GM18519 (cell line): Measurements from ENCODE around the gene AVPR2.

Experiments used
- ATAC-seq: cut with Tn5 transposase; IDR thresholded peaks from one replicate; pipeline ENCODE4 v1.9.1; 2021; ENCODE audit warnings: mild to moderate bottlenecking, moderate library complexity; ENCODE audit not compliant: unreplicated experiment, low FRiP score

Gene AVPR2

DNA sequence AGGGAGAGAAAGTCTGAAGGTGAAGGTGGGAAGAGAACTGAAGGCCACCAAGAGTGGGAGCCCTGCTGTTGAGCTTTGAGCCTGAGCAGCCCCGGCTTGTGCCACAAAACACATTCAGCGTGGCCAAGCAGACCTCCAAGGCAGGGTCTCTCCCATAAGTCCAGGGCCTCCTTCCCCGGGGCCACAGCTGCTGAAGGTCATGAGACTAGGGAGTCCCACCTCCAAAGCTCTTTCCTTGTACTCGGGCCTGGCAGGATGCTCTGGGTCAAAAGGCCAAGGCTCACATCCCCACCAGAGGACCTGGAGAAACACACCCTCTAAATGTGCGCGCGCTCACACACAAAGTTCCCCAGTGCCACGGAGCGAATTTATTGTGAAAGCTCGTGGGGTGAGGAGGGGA lies 25.1 kb downstream of the AVPR2 start:
- ATAC-seq = no peak

DNA sequence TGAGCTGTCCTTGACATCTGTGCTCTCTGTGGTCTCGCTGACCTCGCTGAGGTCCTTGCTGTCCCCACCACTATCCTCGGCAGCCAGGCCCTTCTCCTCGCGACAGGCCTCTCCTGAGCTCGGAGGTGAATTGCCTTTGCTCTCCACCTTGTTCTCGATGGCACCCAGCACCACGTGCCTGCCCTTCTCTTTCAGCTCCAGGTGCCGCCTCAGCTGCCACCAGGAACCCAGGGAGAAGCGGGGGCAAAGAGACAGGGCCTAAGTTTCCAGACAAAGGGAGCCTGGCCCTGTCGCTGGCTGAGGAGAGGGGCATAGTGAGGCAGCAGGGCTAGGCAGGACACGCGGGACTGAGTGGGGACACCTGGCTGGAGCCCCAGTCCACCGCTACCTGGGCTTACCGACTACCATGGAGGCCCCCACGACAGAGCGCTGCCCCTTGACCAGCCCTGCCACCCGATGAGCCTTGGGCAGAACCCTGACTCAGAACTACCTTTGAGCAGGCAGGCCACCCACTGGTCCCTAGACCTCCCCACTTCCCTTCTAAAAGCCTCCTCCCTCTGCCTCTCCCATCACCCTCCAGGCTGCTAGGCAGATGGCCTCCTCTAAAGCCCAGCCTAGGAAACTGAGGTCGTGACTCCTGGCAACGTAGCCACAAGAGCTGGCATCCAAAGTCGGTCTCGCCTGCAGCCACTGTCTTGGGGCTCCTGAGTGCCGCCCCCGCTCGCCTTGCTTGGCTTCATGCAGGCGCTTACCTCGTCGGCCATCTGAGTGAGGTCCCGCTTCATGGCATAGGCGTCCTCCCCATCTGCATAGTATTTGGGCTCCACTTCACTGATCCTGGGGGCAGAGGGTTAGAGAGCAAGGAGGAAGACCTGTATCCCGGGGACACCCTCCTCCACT lies 25.8 kb downstream of the AVPR2 start:
- no peak for ATAC-seq

DNA sequence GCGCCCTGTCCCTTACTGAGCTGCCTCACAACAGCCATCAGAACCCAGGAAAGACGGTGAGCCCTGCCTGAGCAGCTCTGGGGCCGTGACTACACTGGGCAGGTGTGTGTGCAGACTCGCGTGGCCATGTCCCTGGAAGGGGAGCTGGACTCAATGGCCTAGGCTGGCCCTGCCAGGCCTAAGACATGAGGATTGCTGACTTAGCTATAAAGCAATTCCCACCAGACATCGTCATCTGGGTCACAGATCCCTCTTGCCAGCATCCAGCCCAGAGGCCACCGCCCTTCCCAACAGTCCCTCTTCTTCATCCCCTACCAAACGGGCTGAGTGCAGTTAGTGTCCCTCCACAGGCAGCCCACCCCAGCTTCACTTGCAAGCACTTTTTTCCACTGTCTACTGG lies 26.7 kb downstream of the AVPR2 start:
- ATAC-seq = no peak

DNA sequence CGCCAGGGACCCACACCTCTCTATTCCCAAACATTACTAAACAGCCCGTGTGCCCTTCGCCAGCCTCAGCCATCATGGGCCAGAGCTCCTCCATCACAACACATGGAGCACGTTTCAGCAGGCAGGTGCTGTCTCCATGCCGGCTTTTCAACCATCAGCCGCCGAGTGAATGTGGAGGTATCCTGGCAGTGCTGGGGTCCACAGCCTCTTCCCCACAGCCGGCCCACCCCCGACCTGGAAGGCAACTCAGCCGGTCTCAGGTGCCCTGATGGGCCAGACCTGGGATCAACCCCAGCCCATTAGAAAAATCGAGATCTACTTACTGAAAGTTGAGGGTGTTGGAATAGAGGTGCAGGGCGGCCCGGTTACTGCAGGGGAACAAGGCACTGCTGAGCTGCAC lies 27.3 kb downstream of the AVPR2 start:
- ATAC-seq = no peak

DNA sequence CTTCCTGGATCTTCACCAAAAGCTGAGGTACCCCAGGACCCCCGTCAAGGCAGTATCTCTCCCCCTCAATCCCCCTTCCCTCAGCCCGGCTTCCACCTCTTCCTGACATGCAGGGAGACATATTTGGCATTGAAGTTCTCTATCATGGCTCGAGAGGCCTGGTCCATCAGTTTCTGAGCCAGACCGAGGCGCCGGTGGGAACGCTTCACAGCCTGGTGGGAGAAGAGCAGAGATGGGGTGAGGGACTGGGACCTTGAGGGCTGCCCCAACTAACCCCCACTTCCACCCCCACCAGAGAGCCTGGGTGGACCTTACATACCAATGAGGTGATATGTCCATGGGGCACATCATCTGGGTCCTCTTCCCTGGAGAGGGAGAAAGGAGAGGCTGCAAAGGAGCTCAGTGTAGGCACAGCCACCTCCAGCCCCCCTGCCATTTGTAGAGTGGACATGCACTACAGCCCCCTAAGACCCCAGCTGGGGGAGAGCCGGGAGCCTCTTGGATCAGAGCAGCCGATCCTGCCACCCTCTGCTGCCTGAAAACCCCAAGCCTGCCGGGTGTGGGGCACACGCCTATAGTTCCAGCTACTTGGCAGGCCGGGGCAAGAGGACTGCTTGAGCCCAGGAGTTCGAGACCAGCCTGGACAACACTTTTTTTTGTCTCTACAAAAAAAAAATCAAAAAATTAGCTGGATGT lies 27.9 kb downstream of the AVPR2 start:
- no peak for ATAC-seq

DNA sequence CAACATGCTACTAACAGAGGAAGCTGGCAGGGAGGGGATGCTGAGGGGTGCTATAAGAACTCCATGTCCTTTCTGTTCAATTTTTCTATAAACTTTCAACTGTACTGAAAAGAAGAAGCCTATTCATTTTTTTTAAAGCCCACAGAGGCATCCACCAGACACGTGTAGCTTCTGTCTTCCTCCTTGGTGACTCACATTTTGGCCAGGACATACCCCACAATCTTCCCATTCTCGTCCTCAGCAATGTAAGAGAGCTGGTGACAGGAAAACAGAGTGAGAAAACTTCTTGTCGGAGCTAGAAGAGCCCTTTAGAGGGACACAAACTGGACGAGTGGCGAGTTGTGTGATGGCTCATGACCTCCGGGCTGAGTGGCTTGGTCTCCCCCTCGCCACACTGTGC lies 29.3 kb downstream of the AVPR2 start:
- no peak for ATAC-seq

DNA sequence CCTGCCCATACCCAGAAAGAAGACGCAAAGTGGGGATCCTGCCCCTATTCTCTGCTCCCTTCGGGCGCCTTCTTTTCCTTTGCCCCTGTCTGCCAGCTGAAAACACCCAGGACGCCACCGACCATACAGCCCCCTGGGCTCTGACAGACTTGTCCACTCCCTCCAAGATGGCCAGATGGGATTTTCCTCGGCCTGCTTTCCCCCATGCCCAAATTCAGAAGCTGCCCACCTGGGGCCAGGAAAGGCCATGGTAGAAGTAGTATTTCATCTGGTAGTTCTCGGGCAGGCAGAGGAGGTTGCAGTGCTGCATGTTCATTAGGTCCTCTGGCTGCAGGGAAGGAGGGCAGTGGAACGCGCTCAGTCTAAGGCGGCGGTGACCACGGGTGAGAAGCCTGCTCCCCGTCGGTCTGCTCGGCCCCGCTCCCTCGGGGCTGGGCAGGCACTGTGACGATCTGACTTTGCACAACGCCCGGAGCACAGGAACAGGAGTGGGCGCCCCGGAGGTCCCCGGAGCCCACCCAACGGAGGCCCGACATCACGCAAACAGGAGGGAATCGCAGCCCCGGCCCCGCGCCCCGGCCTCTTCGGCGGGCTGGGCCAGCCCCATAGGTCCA lies 29.8 kb downstream of the AVPR2 start:
- peak; percentile 21 for ATAC-seq

DNA sequence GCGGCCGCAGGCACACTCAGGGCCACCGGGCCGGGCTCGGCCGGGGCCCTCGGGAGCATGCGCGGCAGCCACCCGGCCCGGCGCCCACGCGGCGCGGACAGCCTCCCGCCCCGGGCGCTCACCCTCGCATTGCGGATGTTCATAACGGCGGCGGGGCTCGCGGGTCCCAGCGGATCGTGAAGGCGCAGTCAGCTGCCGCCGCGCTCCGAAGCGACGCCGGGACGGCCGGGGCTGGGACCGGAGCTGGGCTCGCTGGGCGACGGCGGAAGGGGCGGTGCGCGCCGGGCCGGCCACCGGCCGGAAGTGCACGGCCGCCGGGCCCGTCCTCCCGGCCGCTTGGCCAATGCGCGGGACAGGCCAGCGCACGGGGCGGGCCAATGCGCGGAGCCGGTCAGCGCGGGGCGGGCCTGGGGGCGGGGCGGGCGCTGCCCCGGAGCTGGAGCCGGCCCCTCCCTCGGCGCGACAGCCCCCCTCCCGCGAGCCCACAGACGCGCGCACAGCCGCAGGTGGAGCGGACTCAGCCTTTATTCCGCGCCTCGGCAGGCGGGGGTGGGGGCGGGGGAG lies 30.4 kb downstream of the AVPR2 start, which contains the start of gene NAA10:
Gene NAA10 (minus strand): TSS at position 276 of the 564 bp plus-strand sequence. CDS start 133 bp downstream, at position 143.
- peak; percentile 52 for ATAC-seq

DNA sequence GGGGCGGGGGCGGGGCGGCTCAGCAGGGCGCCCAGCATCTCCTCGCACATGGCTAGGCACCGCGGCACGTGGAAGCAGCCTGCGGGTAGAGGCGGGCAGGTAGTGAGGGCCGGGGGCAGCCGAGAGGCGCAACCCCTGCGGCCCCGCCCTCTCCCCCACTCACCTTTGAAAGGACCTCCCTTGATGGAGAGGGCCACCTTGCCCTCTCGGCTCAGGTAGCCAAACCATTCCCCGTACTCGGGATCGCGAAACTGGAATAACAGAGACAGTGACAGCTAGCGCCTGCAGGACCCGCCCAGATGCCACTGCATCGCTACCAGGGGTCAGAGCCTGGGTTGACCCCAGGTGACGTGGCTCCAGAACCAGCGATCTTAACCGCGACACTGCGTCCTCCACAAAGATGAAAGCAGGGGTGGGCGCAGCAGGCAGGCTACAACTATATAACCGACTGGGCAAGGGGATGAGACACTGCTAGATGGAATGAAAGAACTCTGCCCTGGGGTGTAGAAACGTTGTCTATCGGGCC lies 30.9 kb downstream of the AVPR2 start:
- ATAC-seq = no peak

DNA sequence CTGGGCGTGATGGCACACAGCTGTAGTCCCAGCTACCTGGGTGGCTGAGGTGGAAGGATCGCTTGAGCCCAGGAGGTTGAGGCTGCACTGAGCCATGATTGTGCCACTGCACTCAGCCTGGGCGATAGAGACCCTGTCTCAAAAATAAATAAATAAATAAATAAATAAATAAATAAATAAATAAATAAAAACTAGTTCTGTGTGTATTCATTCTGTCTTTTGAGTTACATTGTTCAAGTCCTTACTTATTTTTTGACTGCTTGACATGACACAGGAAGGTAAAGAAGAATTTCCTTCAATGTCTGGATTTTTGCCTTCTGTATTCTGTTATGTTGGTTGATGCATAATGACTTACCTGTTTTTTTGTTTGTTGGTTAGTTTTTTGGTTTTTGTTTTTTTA lies 32.6 kb downstream of the AVPR2 start:
- ATAC-seq = no peak

DNA sequence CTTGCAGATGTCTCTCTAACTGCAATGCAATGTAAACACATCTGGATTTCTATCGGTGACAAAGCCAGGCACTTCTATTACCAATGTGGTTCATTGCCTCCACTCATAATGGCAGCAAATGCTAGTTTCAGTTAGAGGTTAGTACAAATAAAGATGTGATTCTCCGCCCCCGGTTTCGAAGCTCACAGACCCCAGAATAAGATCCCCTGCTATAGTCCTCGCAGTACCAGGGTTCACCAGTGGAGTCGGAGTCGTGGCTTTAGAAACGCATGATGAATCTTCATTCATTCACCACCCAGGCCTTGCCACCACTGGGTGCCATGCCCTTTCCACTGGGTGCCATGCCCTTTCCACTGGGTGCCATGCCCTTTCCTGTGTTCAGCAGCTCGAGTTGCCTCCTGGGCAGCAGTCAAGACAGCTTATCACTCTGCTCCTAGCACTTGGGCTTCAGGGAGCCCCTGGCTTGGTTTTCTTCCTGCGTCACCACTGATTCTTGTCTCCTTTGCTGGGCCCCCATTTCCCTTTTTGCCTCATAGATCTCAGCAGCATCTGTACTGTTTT lies 33.8 kb downstream of the AVPR2 start:
- no peak for ATAC-seq

DNA sequence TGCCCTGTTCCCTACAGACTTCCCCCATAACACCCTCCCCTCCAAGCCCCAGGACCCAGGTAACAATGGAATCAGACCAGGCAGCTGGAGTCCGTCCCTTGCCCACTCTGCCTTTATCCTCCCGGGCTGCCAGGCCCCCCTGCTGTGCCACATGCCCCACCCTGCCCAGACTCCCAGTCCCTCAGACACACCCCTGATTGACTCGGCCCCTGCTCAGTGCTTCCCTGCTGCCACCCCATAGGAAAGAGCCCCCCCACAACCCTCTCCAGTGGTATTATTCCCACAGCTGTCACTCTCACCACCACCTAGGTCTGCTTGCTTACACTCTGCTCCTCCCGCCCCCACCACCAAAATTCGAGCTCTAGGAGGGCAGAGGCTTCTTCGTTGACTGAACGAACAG lies 35.1 kb downstream of the AVPR2 start:
- no peak for ATAC-seq

DNA sequence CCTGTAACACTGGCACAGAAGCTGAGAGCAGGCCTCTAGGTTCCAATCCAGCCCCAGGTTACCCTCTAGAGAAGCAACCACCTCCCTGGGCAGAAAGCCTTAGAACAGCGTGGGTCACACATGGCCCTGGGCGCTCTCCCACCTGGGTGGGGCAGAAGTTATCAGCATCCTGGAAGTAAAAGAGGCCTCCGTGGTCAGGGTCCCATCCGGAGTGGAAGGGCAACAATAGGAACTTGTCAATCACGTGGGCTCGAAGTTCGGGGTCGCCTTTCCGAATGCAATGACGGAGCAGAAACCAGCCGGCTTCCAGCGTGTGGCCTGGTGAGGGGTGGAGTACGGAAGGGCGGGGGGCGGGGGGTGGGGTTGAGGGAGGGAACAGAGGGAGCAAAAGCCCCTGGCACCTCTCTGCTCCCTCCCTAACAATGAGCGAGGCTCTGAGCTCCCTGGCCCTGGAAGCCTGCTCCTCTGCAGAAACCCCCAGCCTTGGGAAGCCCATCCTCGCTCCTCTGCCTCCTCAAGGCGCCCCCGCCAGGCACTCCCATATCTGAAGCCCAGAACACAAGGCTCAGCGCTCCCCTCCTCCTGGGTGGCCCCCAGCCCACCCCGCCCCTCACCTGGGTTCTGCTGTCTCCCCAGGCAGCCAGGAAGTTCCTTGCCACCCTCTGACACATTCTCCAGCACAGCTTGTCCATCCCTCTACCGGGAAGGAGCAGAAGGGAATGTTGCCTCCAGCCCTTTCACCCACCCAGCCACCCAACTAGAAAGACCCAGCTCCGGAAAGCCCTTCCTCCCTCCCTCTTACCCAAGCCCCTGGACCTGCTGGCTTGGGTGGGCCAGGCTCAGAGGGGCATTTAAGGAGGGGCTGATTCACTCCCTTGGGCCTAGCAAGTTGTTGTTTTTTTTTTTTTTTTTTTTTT lies 37.1 kb downstream of the AVPR2 start:
- no peak for ATAC-seq

DNA sequence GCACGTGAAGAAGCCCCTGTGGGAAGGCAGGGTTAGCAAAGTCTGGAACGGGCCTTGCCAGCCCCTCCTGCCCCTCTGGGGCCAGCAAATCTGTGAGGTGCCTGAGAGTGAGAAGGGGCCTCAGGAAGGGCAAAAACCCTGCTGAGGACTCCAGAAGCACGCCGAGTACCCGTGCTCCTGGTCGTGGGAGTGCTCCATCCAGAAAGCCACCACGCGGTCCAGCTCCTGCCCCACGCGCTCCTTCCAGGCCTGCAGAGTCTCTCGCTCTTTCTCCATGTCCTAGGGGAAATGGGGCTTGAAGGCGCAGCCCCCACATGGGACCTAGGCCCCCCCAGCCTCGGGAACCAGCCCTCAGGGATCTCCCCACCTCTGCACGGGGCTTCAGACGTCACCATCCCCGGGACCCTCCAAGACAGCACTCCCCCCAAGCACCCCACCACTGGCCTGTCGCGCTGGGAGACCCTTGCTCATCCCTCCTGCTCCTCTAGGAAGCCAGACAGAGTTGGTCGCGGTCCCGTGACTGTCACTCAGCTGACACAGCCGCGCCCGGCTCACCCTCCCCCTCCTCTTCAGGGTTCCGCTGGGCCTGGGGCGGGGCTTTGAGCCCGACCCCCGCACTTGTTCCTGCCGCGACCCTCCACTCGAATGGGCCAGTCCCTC lies 39.8 kb downstream of the AVPR2 start, which contains the start of gene RENBP:
Gene RENBP (minus strand): TSS at position 504 of the 660 bp plus-strand sequence. CDS start 33 bp downstream, at position 471.
- ATAC-seq = no peak

DNA sequence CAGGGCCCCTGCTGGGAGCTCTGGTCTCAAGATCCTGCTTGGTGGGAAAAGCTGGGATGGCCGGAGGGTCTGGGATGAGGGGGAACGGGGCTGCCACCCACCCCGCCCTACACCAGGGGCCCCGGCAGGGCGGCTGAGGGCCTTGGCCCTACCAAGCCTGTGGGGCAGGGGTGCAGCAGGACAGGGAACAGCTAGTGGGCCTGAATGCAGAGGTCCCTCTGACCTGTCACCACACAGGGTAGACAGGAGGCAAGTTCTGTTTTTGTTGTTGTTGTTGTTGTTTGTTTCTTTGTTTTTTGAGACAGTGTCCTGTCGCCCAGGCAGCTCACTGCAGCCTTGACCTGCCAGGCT lies 40.3 kb downstream of the AVPR2 start:
- no peak for ATAC-seq

DNA sequence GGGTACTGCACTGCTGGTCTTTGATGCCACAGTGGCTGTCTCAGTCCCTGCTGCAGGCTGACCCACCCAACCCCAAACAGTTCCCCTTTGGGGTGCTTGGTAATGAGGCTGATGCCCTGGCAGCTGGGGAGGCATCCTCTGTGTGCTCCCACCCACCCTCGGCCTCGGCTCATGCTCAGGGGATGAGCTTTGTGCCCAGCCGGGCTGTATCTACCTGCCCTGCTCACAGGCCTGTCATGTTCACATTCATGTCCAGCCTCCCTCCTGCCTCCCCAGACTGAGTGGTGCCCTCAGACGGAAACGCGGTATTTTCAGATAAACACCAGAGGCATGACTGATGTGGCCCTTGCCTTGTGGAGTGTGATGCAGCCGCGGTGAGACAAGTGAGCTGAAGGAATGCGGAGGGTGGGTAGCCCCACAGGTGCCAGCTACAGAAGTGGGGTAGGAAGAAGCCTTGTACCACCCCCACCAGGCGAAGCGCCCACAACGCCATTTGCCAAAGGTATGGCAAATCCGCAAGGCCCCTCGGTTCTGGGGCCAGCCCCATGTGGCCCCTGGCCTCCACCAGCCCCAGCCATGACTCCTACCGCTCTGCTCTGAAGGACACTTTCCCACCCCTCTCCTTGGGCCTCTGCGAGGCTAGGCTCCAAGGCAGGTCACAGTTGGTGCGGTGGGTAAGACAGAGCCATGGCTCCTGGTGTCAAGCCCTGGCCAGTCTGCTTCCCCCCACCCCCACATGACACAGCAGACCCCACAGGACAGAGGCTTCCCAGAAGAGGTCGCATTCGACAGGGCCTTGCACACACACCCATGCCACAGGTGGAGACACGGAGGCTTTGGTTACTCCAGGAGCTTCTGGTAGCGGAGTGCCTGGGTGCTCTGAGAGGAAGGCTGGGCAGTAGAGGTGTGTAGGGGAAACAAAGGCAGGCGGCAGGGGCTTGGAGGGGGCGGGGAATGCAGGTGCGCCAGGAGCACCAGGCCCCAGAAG lies 41.8 kb downstream of the AVPR2 start:
- no peak for ATAC-seq

DNA sequence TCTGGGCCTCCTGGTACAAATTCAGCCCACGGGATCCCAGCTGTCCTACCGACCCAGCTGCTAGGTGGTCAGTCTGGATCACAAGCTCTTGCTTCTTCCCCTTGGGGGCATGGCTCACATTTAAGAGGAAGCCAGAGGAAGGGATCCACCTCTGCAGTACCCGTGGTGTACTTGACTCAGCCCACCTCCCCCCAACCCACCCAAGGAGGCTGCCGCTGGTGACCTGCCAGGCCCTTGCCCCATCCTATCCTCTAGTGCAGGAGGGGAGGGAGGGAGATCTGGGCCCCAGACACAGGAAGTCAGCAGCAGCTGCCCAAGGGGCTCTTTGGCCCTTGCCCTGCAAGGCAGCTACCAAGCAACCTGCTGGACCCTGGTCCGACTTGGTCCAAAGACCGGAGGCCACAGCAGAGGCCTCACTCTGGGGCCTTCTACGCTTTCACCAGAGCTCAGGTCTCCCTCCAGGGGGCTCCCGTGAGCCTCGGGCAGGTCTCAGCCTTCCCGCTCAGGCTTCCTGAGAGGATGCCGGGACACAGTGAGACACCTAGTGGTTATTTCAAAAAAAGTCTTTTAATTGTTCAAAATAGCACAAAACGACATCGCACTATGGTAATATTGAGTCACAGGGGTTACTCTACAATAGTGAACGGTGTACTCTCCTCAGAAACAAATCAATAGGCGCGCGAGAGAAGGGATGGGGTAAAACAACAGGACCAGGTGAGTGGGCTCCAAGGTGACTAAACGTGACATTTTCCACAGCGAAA lies 42.7 kb downstream of the AVPR2 start:
- ATAC-seq = no peak
